Calu3 (cell line): ENCODE data around the gene TPCN2. TPM values are rescaled to one million over a fixed set of nuclear protein-coding genes. Genes with fewer than 3 reads are reported as not detected.

Experiments
- BruUV-seq: library from RNA; stranded (reverse); fragments of 400-500 nt; replicated peaks from 2 replicates; lab custom pipeline; 2021; lab: Mats Ljungman, UMichigan
- CTCF ChIA-PET: fragments of 300-600 bp; sonication (Branson Sonifier 250); formaldehyde crosslinking; loops from one replicate; lab custom pipeline; 2022; ENCODE audit warnings: antibody characterized with exemption; lab: Charles Lee
- DNase-seq: peaks from one replicate; pipeline ENCODE4 v3.0.0; 2022
- H3K27ac Mint-ChIP-seq: one replicate; pipeline ENCODE4 v1.8.0; 2022; ENCODE audit warnings: mixed read lengths; ENCODE audit not compliant: unreplicated experiment
- H3K27me3 Mint-ChIP-seq: one replicate; pipeline ENCODE4 v1.8.0; 2022; ENCODE audit warnings: mixed read lengths; ENCODE audit not compliant: unreplicated experiment
- H3K36me3 Mint-ChIP-seq: one replicate; pipeline ENCODE4 v1.8.0; 2022; ENCODE audit warnings: mild to moderate bottlenecking, moderate library complexity, mixed read lengths; ENCODE audit not compliant: insufficient read depth, unreplicated experiment
- H3K4me1 Mint-ChIP-seq: one replicate; pipeline ENCODE4 v1.8.0; 2022; ENCODE audit warnings: mild to moderate bottlenecking, low read depth, mixed read lengths; ENCODE audit not compliant: unreplicated experiment
- H3K4me3 Mint-ChIP-seq: one replicate; pipeline ENCODE4 v1.8.0; 2022; ENCODE audit warnings: mild to moderate bottlenecking, low read depth, moderate library complexity, mixed read lengths; ENCODE audit not compliant: unreplicated experiment
- H3K9me3 Mint-ChIP-seq: one replicate; pipeline ENCODE4 v1.8.0; 2022; ENCODE audit warnings: low read depth, mixed read lengths; ENCODE audit not compliant: unreplicated experiment
- CTCF ChIP-seq: fragments of 200-600 bp; IDR thresholded peaks from one replicate; pipeline ENCODE4 v1.8.0; 2022; ENCODE audit warnings: antibody characterized with exemption; ENCODE audit not compliant: unreplicated experiment
- intact Hi-C: fragments of 100-400 bp; cut with micrococcal nuclease; formaldehyde crosslinking; loops from one replicate; pipeline ENCODE4 v1.10.0; 2022; ENCODE audit not compliant: unreplicated experiment
- total RNA-seq: library from RNA; stranded (reverse); gene quantifications from 2 replicates; pipeline ENCODE4 v1.2.3, GENCODE V29; 2022

The TPCN2 gene
- total RNA-seq, 1 experiment from 2014 or later, result 21.9 TPM

- Mint-ChIP-seq H3K27ac (no peak overlapping the region), H3K9me3 (no peaks in the 10 kb centered on the region), H3K4me3 (no peak overlapping the region), H3K27me3 (peaks cover 56% of the 10 kb centered on the region), H3K36me3 (no peaks in the 10 kb centered on the region), H3K4me1 (no peaks in the 10 kb centered on the region)
- intact Hi-C loops, result no loop called here
- CTCF ChIA-PET, result interaction anchor here (0.7 kb wide), 1 partner anchor 569 kb away, joined by 3 read pairs; no protein-coding TSS in a partner anchor
- no peak for DNase-seq
- no peak for TF ChIP-seq CTCF
- BruUV-seq, result no TSS peak
These were observed 15.3 kb upstream of the TPCN2 start for GRCh38 chr11:69033431-69033830.

GRCh38 chr11:69034123-69034867, 14.4 kb upstream of the TPCN2 start:
- no TSS peak for BruUV-seq
- CTCF ChIA-PET, result interaction anchor here (0.7 kb wide), 1 partner anchor 570 kb away, joined by 3 read pairs; no protein-coding TSS in a partner anchor
- intact Hi-C loops, result no loop called here
- Mint-ChIP-seq H3K27me3 (peaks cover 56% of the 10 kb centered on the region), H3K4me3 (no peak overlapping the region), H3K9me3 (no peaks in the 10 kb centered on the region), H3K27ac (no peak overlapping the region), H3K4me1 (no peaks in the 10 kb centered on the region), H3K36me3 (no peaks in the 10 kb centered on the region)
- DNase-seq, result no peak
- TF ChIP-seq CTCF, result no peak

GRCh38 chr11:69035150-69035945, 13.4 kb upstream of the TPCN2 start:
- Mint-ChIP-seq H3K4me3 (no peak overlapping the region), H3K27me3 (peaks cover 47% of the 10 kb centered on the region), H3K36me3 (no peaks in the 10 kb centered on the region), H3K9me3 (no peaks in the 10 kb centered on the region), H3K4me1 (no peaks in the 10 kb centered on the region), H3K27ac (no peak overlapping the region)
- no peak for TF ChIP-seq CTCF
- BruUV-seq, result no TSS peak
- intact Hi-C loops, result no loop called here
- CTCF ChIA-PET, result no interaction called here
- no peak for DNase-seq

- Mint-ChIP-seq H3K9me3 (no peaks in the 10 kb centered on the region), H3K27me3 (peaks cover 41% of the 10 kb centered on the region)
- DNase-seq, result no peak
These were observed 12.8 kb upstream of the TPCN2 start for GRCh38 chr11:69035946-69036340.

More at GRCh38 chr11:69035946-69036340, 12.8 kb upstream of the TPCN2 start:
- TF ChIP-seq CTCF, result no peak
- Mint-ChIP-seq H3K36me3 (no peaks in the 10 kb centered on the region), H3K27ac (no peak overlapping the region), H3K4me3 (no peak overlapping the region), H3K4me1 (no peaks in the 10 kb centered on the region)
- BruUV-seq, result no TSS peak
- intact Hi-C loops, result no loop called here
- CTCF ChIA-PET, result interaction anchor here (0.7 kb wide), 1 partner anchor 640 kb away, joined by 3 read pairs; no protein-coding TSS in a partner anchor
